ENCODE measurements around the gene CA10.

GRCh38 chr17:51638971-51639370, 519.5 kb downstream of the CA10 start:
- TF ChIP-seq EZH2 (IDR thresholded peaks at IDR 0.05; ENCODE audit: low read depth, unreplicated experiment) (no peak), EZH2phosphoT487 (IDR thresholded peaks at IDR 0.05; ENCODE audit: unreplicated experiment) (no peak), JUNB (IDR thresholded peaks at IDR 0.05; ENCODE audit: unreplicated experiment) (no peak), CTCF (conservative IDR thresholded peaks at IDR 0.05; ENCODE audit: low read depth in 2 of 2) (no peak), POLR2AphosphoS5 (IDR thresholded peaks at IDR 0.05; ENCODE audit: low read depth) (no peak), ZNF114 (CRISPR knock-in tag; IDR thresholded peaks at IDR 0.05) (no peak), CREB1 (CRISPR knock-in tag; IDR thresholded peaks at IDR 0.05; ENCODE audit: low read depth) (no peak), NANOG (IDR thresholded peaks at IDR 0.05; ENCODE audit: borderline replicate concordance) (no peak)
- TF ChIP-seq, protein P1, sequence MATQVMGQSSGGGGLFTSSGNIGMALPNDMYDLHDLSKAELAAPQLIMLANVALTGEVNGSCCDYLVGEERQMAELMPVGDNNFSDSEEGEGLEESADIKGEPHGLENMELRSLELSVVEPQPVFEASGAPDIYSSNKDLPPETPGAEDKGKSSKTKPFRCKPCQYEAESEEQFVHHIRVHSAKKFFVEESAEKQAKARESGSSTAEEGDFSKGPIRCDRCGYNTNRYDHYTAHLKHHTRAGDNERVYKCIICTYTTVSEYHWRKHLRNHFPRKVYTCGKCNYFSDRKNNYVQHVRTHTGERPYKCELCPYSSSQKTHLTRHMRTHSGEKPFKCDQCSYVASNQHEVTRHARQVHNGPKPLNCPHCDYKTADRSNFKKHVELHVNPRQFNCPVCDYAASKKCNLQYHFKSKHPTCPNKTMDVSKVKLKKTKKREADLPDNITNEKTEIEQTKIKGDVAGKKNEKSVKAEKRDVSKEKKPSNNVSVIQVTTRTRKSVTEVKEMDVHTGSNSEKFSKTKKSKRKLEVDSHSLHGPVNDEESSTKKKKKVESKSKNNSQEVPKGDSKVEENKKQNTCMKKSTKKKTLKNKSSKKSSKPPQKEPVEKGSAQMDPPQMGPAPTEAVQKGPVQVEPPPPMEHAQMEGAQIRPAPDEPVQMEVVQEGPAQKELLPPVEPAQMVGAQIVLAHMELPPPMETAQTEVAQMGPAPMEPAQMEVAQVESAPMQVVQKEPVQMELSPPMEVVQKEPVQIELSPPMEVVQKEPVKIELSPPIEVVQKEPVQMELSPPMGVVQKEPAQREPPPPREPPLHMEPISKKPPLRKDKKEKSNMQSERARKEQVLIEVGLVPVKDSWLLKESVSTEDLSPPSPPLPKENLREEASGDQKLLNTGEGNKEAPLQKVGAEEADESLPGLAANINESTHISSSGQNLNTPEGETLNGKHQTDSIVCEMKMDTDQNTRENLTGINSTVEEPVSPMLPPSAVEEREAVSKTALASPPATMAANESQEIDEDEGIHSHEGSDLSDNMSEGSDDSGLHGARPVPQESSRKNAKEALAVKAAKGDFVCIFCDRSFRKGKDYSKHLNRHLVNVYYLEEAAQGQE (IDR thresholded peaks at IDR 0.05; ENCODE audit: unreplicated experiment): no peak

All from GM23338 (cell line).